WERI-Rb-1 (cell line): Measurements from ENCODE around the gene DGCR2.
A peak's percentile ranks its signal among the peaks of the same experiment; 100 is the strongest.
"Not testable (repeated sequence)": the region's sequence is repeated elsewhere in the genome, so short reads cannot be mapped to it uniquely, and the experiment has no call there.

Experiments
- DNase-seq: peaks from one replicate; pipeline ENCODE4 v3.0.0-alpha.2; 2020
- H3K27ac ChIP-seq: fragments of 250-450 bp; sonication (Bioruptor Pico); 2 replicates; pipeline ENCODE4 v1.5.1; 2020; ENCODE audit warnings: mild to moderate bottlenecking, moderate library complexity
- H3K27me3 ChIP-seq: fragments of 250-450 bp; sonication (Bioruptor Pico); 2 replicates; pipeline ENCODE4 v1.5.1; 2021; ENCODE audit warnings: mild to moderate bottlenecking, low read depth, moderate library complexity; ENCODE audit not compliant: insufficient read depth, severe bottlenecking
- H3K36me3 ChIP-seq: fragments of 250-450 bp; sonication (Bioruptor Pico); 2 replicates; pipeline ENCODE4 v1.5.1; 2020; ENCODE audit warnings: mild to moderate bottlenecking, moderate library complexity
- H3K4me3 ChIP-seq: 2 replicates; pipeline ENCODE4 v1.5.1; 2011; ENCODE audit warnings: low read depth, mild to moderate bottlenecking, control low read depth, low read length
- H3K9me3 ChIP-seq: fragments of 250-450 bp; sonication (Bioruptor Pico); 2 replicates; pipeline ENCODE4 v1.5.1; 2021; ENCODE audit warnings: mild to moderate bottlenecking, moderate library complexity; ENCODE audit not compliant: severe bottlenecking
- TF ChIP-seq, protein P1 (sequence below): IDR thresholded peaks from 2 replicates; pipeline ENCODE4 v1.5.1; 2011; ENCODE audit warnings: low read depth, mild to moderate bottlenecking, control low read depth, inconsistent platforms, low read length

DGCR2 gene

GRCh38 chr22:19035474-19036228, 86.6 kb downstream of the DGCR2 start:
- no peak overlapping the region for H3K4me3 ChIP-seq
- no peak overlapping the region for H3K27ac ChIP-seq
- no peaks in the 10 kb centered on the region for H3K9me3 ChIP-seq
- peaks cover 7% of the 10 kb centered on the region for H3K36me3 ChIP-seq
- DNase-seq, result peak; percentile 68
- TF ChIP-seq, protein P1, sequence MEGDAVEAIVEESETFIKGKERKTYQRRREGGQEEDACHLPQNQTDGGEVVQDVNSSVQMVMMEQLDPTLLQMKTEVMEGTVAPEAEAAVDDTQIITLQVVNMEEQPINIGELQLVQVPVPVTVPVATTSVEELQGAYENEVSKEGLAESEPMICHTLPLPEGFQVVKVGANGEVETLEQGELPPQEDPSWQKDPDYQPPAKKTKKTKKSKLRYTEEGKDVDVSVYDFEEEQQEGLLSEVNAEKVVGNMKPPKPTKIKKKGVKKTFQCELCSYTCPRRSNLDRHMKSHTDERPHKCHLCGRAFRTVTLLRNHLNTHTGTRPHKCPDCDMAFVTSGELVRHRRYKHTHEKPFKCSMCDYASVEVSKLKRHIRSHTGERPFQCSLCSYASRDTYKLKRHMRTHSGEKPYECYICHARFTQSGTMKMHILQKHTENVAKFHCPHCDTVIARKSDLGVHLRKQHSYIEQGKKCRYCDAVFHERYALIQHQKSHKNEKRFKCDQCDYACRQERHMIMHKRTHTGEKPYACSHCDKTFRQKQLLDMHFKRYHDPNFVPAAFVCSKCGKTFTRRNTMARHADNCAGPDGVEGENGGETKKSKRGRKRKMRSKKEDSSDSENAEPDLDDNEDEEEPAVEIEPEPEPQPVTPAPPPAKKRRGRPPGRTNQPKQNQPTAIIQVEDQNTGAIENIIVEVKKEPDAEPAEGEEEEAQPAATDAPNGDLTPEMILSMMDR, result peak; percentile 51
- H3K27me3 ChIP-seq, result no peaks in the 10 kb centered on the region

GRCh38 chr22:19035126-19035473, 87.1 kb downstream of the DGCR2 start:
- H3K27ac ChIP-seq, H3K36me3 ChIP-seq, H3K9me3 ChIP-seq, H3K4me3 ChIP-seq, H3K27me3 ChIP-seq: not testable (repeated sequence)
- DNase-seq, result peak; percentile 4

- not testable (repeated sequence) for H3K4me3 ChIP-seq, H3K9me3 ChIP-seq, H3K27ac ChIP-seq, H3K27me3 ChIP-seq, H3K36me3 ChIP-seq
- peak; percentile 11 for DNase-seq
Observed at GRCh38 chr22:19034724-19035120, 87.5 kb downstream of the DGCR2 start.

GRCh38 chr22:19034031-19034723, 88.0 kb downstream of the DGCR2 start:
- not testable (repeated sequence) for H3K27ac ChIP-seq, H3K4me3 ChIP-seq, H3K36me3 ChIP-seq, H3K9me3 ChIP-seq, H3K27me3 ChIP-seq
- peak; percentile 2 for DNase-seq

DNA sequence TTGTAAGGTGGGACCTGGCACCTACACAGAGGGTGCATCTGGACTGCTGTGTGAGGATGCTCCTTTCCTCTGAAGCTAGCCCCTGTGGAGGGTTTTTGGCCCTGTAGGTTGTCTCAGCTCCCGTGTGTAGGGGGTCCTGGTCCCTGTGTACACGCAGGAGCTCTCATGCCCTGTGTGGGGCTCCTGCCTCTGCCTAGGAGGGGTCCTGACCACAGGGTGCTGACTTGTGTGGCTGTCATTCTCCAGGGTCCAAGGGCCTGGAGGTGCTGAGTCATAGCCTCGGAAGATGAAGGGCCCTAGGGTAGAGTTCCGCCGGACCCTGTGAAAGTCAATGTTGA, 88.7 kb downstream of the DGCR2 start:
- not testable (repeated sequence) for H3K27ac ChIP-seq, H3K4me3 ChIP-seq, H3K9me3 ChIP-seq, H3K27me3 ChIP-seq, H3K36me3 ChIP-seq
- peak; percentile 5 for DNase-seq

GRCh38 chr22:19032898-19033567, 89.2 kb downstream of the DGCR2 start:
- H3K36me3 ChIP-seq, H3K27me3 ChIP-seq, DNase-seq, H3K27ac ChIP-seq, H3K4me3 ChIP-seq, H3K9me3 ChIP-seq: not testable (repeated sequence)

GRCh38 chr22:19032156-19032785, 89.9 kb downstream of the DGCR2 start:
- not testable (repeated sequence) for DNase-seq, H3K9me3 ChIP-seq, H3K27me3 ChIP-seq, H3K4me3 ChIP-seq, H3K36me3 ChIP-seq, H3K27ac ChIP-seq

GRCh38 chr22:19030889-19031252, 91.3 kb downstream of the DGCR2 start:
- not testable (repeated sequence) for DNase-seq, H3K9me3 ChIP-seq

GRCh38 chr22:19030226-19030888, 91.9 kb downstream of the DGCR2 start:
- H3K4me3 ChIP-seq, H3K27ac ChIP-seq, H3K27me3 ChIP-seq, H3K36me3 ChIP-seq, H3K9me3 ChIP-seq, DNase-seq: not testable (repeated sequence)

More at GRCh38 chr22:19030889-19031252, 91.3 kb downstream of the DGCR2 start:
- not testable (repeated sequence) for H3K27me3 ChIP-seq, H3K4me3 ChIP-seq, H3K36me3 ChIP-seq, H3K27ac ChIP-seq

DNA sequence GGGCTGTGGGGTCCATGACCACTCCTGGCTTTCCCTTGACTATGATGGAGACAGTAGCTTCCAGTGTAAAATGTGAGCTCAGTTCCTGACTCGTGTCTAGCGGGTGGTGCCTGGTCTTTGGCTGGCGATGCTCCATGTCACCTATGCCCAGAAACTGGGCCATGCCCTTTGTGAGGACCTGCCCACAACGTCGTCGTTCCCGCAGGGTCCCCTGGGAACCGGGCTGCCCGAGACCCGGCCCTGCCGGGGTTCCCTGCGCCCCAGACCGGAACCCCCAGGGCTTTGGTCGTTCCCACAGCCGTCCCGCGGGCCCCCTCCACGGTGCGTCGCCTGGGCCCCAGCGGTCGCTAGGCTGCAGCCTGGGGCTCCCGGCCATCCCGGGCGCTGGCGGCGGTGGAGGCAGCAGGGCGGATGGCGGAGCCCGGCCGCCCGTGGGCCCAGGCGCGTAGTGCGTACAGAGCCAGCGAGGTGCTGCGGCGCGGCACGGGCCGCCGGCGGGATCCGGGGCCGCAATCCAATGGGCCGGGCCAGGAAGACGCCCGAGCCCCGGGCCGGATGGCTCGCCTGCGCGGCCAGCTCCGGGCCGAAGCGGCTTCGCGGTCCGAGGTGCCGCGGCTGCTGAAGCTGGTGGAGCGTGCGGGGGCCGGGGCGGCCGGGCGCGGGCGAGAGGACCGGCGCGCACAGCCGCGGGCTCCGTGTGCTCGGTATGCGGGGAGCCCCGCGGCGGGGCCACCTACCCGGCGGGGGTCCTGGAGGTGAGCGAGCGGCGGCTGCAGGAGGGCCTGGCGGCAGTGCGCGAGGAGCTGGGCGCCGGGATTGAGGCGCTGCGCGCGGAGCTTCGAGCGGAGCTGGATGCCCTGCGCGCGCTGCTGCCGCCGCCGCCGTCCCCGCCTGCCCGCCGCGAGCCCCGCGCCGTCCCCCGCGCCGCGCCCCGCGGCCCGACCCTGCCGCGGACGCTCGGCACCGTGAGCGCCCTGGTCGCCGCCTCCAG, 92.8 kb downstream of the DGCR2 start:
- not testable (repeated sequence) for H3K9me3 ChIP-seq, H3K36me3 ChIP-seq, H3K27ac ChIP-seq, DNase-seq, H3K4me3 ChIP-seq, H3K27me3 ChIP-seq

DNA sequence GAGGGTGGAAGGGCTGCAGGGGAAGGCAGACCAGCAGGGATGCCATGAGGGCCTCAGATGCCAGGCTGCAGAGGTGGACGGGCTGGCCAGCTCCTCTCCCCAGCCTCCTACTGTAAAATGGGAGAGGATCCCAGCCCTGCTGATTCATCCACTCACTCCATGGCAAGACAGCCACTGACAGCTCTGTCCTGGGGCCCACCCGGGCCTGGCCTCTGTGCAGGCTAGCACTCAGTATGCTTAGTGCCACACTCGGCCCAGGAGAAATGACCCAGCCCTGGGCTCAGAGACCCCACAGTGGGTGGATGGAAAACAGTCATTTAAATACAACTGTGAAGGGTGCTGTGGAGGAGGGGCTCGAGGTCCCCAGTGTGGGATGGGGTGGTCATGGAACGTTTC, 94.2 kb downstream of the DGCR2 start:
- not testable (repeated sequence) for H3K27ac ChIP-seq, H3K4me3 ChIP-seq, DNase-seq, H3K27me3 ChIP-seq, H3K9me3 ChIP-seq, H3K36me3 ChIP-seq

- not testable (repeated sequence) for DNase-seq, H3K9me3 ChIP-seq
Observed at GRCh38 chr22:19027371-19028059, 94.7 kb downstream of the DGCR2 start.

More at GRCh38 chr22:19027371-19028059, 94.7 kb downstream of the DGCR2 start:
- H3K27ac ChIP-seq, H3K27me3 ChIP-seq, H3K36me3 ChIP-seq, H3K4me3 ChIP-seq: not testable (repeated sequence)
